SK-N-SH treated with all-trans-retinoic acid at 6 μM for 48 hours (cell line): ENCODE results near the gene CDK6.
A peak's percentile ranks its signal among the peaks of the same experiment; 100 is the strongest.

Source experiments
- ATAC-seq: fragments of 200-7000 bp; cut with Tn5 transposase; 3 replicates; pipeline ENCODE4 v1.9.1; 2020; ENCODE audit warnings: mild to moderate bottlenecking, moderate library complexity
- ARNTL ChIP-seq: fragments of 450-650 bp; formaldehyde crosslinking; IDR thresholded peaks from 2 replicates; pipeline ENCODE4 v1.5.0; 2020; ENCODE audit warnings: low read depth, mild to moderate bottlenecking, moderate library complexity, borderline replicate concordance
- BACH2 ChIP-seq: fragments of 250-450 bp; sonication (Bioruptor Pico); IDR thresholded peaks from 2 replicates; pipeline ENCODE4 v1.9.0; 2021; ENCODE audit warnings: mild to moderate bottlenecking, borderline replicate concordance
- CSDC2 ChIP-seq: fragments of 250-450 bp; sonication (Bioruptor Pico); IDR thresholded peaks from 2 replicates; pipeline ENCODE4 v1.5.0; 2020; ENCODE audit warnings: mild to moderate bottlenecking, moderate library complexity
- CSRNP3 ChIP-seq: fragments of 250-450 bp; sonication (Bioruptor Pico); IDR thresholded peaks from 2 replicates; pipeline ENCODE4 v1.5.1; 2021; ENCODE audit warnings: mild to moderate bottlenecking, moderate library complexity
- ESRRG ChIP-seq: fragments of 250-450 bp; sonication (Bioruptor Pico); IDR thresholded peaks from 2 replicates; pipeline ENCODE4 v1.6.1; 2021; ENCODE audit warnings: mild to moderate bottlenecking
- GLIS3 ChIP-seq: fragments of 250-450 bp; sonication (Bioruptor Pico); IDR thresholded peaks from 2 replicates; pipeline ENCODE4 v1.5.0; 2020; ENCODE audit warnings: mild to moderate bottlenecking, moderate library complexity
- ISL1 ChIP-seq: fragments of 250-450 bp; sonication (Bioruptor Pico); IDR thresholded peaks from 2 replicates; pipeline ENCODE4 v2.1.2; 2022; ENCODE audit warnings: mild to moderate bottlenecking, moderate library complexity
- OSR1 ChIP-seq: fragments of 250-450 bp; sonication (Bioruptor Pico); IDR thresholded peaks from 2 replicates; pipeline ENCODE4 v1.8.0; 2022; ENCODE audit warnings: moderate library complexity, mild to moderate bottlenecking, inconsistent platforms
- PATZ1 ChIP-seq: fragments of 250-450 bp; sonication (Bioruptor Pico); IDR thresholded peaks from 2 replicates; pipeline ENCODE4 v1.8.0; 2020; ENCODE audit warnings: mild to moderate bottlenecking, moderate library complexity, borderline replicate concordance
- POU6F1 ChIP-seq: fragments of 250-450 bp; sonication (Bioruptor Pico); IDR thresholded peaks from 2 replicates; pipeline ENCODE4 v1.8.0; 2021; ENCODE audit warnings: low read depth, mild to moderate bottlenecking, moderate library complexity, borderline replicate concordance
- PPARA ChIP-seq: fragments of 250-450 bp; sonication (Bioruptor Pico); IDR thresholded peaks from 2 replicates; pipeline ENCODE4 v1.5.0; 2020; ENCODE audit warnings: mild to moderate bottlenecking, borderline replicate concordance
- RARB ChIP-seq: fragments of 250-450 bp; sonication (Bioruptor Pico); IDR thresholded peaks from 2 replicates; pipeline ENCODE4 v1.8.0; 2021; ENCODE audit warnings: mild to moderate bottlenecking, moderate library complexity
- SNAI2 ChIP-seq: fragments of 250-450 bp; sonication (Bioruptor Pico); IDR thresholded peaks from 2 replicates; pipeline ENCODE4 v1.5.0; 2020; ENCODE audit warnings: mild to moderate bottlenecking, moderate library complexity
- TCF4 ChIP-seq: fragments of 250-450 bp; sonication (Bioruptor Pico); IDR thresholded peaks from 2 replicates; pipeline ENCODE4 v1.8.0; 2021; ENCODE audit warnings: mild to moderate bottlenecking, moderate library complexity, borderline replicate concordance
- TOX ChIP-seq: fragments of 250-450 bp; sonication (Bioruptor Pico); IDR thresholded peaks from 2 replicates; pipeline ENCODE4 v1.8.0; 2021; ENCODE audit warnings: mild to moderate bottlenecking, moderate library complexity, borderline replicate concordance
- ZC3H10 ChIP-seq: fragments of 250-450 bp; sonication (Bioruptor Pico); IDR thresholded peaks from 2 replicates; pipeline ENCODE4 v1.5.1; 2021; ENCODE audit warnings: mild to moderate bottlenecking, moderate library complexity
- ZFP3 ChIP-seq: fragments of 250-450 bp; sonication (Bioruptor Pico); IDR thresholded peaks from 2 replicates; pipeline ENCODE4 v1.5.0; 2020; ENCODE audit warnings: mild to moderate bottlenecking, moderate library complexity
- ZFP30 ChIP-seq: fragments of 450-650 bp; formaldehyde crosslinking; IDR thresholded peaks from 2 replicates; pipeline ENCODE4 v1.5.0; 2022; ENCODE audit warnings: mild to moderate bottlenecking, moderate library complexity
- ZNF565 ChIP-seq: fragments of 450-650 bp; formaldehyde crosslinking; conservative IDR thresholded peaks from 2 replicates; pipeline ENCODE4 v1.5.0; 2020; ENCODE audit warnings: low read depth, mild to moderate bottlenecking, moderate library complexity
- ZNF70 ChIP-seq: fragments of 450-650 bp; formaldehyde crosslinking; IDR thresholded peaks from 2 replicates; pipeline ENCODE4 v1.5.0; 2020; ENCODE audit warnings: mild to moderate bottlenecking, moderate library complexity
- ZNF8 ChIP-seq: fragments of 450-650 bp; formaldehyde crosslinking; IDR thresholded peaks from 2 replicates; pipeline ENCODE4 v1.5.0; 2020; ENCODE audit warnings: mild to moderate bottlenecking, moderate library complexity
- TF ChIP-seq, protein P1 (sequence below): fragments of 250-450 bp; sonication (Bioruptor Pico); IDR thresholded peaks from 2 replicates; pipeline ENCODE4 v1.5.1; 2020; ENCODE audit warnings: low read depth, mild to moderate bottlenecking, moderate library complexity
- TF ChIP-seq, protein P2 (sequence below): fragments of 250-450 bp; sonication (Bioruptor Pico); IDR thresholded peaks from 2 replicates; pipeline ENCODE4 v1.5.0; 2020; ENCODE audit warnings: mild to moderate bottlenecking, moderate library complexity

Gene CDK6

GRCh38 chr7:92874567-92874966 lies 38.2 kb upstream of the CDK6 start:
- TF ChIP-seq RARB (CRISPR knock-in tag): no peak
- no peak for TF ChIP-seq CSRNP3 (CRISPR knock-in tag)
- TF ChIP-seq SNAI2 (CRISPR knock-in tag): no peak
- 0 out of 2 replicates have a peak, but pooled peaks have one; percentile 64 for TF ChIP-seq ZFP3 (CRISPR knock-in tag)
- no peak for TF ChIP-seq OSR1 (CRISPR knock-in tag)
- 0 out of 2 replicates have a peak, but pooled peaks have one; percentile 26 for TF ChIP-seq ZC3H10 (CRISPR knock-in tag)
- TF ChIP-seq ZNF70: no peak
- TF ChIP-seq PATZ1: peak; percentile 41; the same call in 1 of the 2 replicates
- 0 out of 2 replicates have a peak, but pooled peaks have one; percentile 56 for TF ChIP-seq GLIS3 (CRISPR knock-in tag)
- peak; percentile 64; the same call in 1 of the 2 replicates for TF ChIP-seq CSDC2 (CRISPR knock-in tag)
- TF ChIP-seq ARNTL (CRISPR knock-in tag): no peak
- TF ChIP-seq ZFP30: no peak
- peak; percentile 92 for TF ChIP-seq ISL1 (CRISPR knock-in tag)
- TF ChIP-seq, protein P1, sequence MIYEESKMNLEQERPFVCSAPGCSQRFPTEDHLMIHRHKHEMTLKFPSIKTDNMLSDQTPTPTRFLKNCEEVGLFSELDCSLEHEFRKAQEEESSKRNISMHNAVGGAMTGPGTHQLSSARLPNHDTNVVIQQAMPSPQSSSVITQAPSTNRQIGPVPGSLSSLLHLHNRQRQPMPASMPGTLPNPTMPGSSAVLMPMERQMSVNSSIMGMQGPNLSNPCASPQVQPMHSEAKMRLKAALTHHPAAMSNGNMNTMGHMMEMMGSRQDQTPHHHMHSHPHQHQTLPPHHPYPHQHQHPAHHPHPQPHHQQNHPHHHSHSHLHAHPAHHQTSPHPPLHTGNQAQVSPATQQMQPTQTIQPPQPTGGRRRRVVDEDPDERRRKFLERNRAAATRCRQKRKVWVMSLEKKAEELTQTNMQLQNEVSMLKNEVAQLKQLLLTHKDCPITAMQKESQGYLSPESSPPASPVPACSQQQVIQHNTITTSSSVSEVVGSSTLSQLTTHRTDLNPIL (CRISPR knock-in tag): peak; percentile 64; the same call in 1 of the 2 replicates
- no peak for ATAC-seq

DNA sequence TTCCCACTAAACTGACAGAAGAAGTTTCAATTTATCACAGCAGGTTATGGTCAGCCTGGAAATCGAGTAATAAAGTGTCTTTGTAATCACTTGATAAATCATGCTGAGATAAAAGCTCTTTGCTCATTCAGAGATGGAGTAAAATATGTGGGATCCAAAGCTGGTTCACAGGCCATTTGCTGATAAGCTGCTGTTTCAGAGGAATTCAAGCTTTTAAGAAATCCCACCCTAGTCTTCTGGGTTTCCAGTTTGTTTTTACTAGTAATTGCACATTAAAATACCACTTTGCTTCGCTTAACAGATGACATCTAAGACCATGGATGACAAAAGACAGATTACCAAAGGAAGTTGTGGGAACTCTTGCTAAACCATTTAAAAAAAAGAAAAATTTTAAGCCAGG lies 37.4 kb upstream of the CDK6 start:
- peak; percentile 36; the same call in 2 of the 3 replicates for ATAC-seq
- 0 out of 2 replicates have a peak, but pooled peaks have one; percentile 3 for TF ChIP-seq ZC3H10 (CRISPR knock-in tag)
- no peak for TF ChIP-seq BACH2 (CRISPR knock-in tag)
- TF ChIP-seq GLIS3 (CRISPR knock-in tag): peak; percentile 94
- TF ChIP-seq, protein P2, sequence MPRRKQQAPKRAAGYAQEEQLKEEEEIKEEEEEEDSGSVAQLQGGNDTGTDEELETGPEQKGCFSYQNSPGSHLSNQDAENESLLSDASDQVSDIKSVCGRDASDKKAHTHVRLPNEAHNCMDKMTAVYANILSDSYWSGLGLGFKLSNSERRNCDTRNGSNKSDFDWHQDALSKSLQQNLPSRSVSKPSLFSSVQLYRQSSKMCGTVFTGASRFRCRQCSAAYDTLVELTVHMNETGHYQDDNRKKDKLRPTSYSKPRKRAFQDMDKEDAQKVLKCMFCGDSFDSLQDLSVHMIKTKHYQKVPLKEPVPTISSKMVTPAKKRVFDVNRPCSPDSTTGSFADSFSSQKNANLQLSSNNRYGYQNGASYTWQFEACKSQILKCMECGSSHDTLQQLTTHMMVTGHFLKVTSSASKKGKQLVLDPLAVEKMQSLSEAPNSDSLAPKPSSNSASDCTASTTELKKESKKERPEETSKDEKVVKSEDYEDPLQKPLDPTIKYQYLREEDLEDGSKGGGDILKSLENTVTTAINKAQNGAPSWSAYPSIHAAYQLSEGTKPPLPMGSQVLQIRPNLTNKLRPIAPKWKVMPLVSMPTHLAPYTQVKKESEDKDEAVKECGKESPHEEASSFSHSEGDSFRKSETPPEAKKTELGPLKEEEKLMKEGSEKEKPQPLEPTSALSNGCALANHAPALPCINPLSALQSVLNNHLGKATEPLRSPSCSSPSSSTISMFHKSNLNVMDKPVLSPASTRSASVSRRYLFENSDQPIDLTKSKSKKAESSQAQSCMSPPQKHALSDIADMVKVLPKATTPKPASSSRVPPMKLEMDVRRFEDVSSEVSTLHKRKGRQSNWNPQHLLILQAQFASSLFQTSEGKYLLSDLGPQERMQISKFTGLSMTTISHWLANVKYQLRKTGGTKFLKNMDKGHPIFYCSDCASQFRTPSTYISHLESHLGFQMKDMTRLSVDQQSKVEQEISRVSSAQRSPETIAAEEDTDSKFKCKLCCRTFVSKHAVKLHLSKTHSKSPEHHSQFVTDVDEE (CRISPR knock-in tag): 0 out of 2 replicates have a peak, but pooled peaks have one; percentile 32
- TF ChIP-seq, protein P1 (CRISPR knock-in tag): peak; percentile 88
- TF ChIP-seq CSDC2 (CRISPR knock-in tag): peak; percentile 70; the same call in 1 of the 2 replicates
- no peak for TF ChIP-seq ZNF70
- TF ChIP-seq OSR1 (CRISPR knock-in tag): no peak
- TF ChIP-seq CSRNP3 (CRISPR knock-in tag): peak; percentile 89
- TF ChIP-seq PPARA: no peak
- peak; percentile 100 for TF ChIP-seq ISL1 (CRISPR knock-in tag)
- TF ChIP-seq RARB (CRISPR knock-in tag): no peak
- TF ChIP-seq SNAI2 (CRISPR knock-in tag): peak; percentile 80
- no peak for TF ChIP-seq ARNTL (CRISPR knock-in tag)
- TF ChIP-seq ZNF8: no peak
- no peak for TF ChIP-seq ZNF565 (CRISPR knock-in tag)
- peak; percentile 76; the same call in 1 of the 2 replicates for TF ChIP-seq ZFP3 (CRISPR knock-in tag)
- peak; percentile 79 for TF ChIP-seq ESRRG (CRISPR knock-in tag)
- TF ChIP-seq PATZ1: peak; percentile 88; the same call in 1 of the 2 replicates
- no peak for TF ChIP-seq ZFP30
- TF ChIP-seq POU6F1 (CRISPR knock-in tag): peak; percentile 78; the same call in 1 of the 2 replicates
- TF ChIP-seq TOX (CRISPR knock-in tag): no peak
- TF ChIP-seq TCF4 (CRISPR knock-in tag): peak; percentile 70; the same call in 1 of the 2 replicates
